ENCODE measurements around the gene PCED1B. TPM values are rescaled to one million over a fixed set of nuclear protein-coding genes. Genes with fewer than 3 reads are reported as not detected.

The PCED1B gene
- total RNA-seq, 1 experiment from 2014 or later = 3.3 TPM

DNA sequence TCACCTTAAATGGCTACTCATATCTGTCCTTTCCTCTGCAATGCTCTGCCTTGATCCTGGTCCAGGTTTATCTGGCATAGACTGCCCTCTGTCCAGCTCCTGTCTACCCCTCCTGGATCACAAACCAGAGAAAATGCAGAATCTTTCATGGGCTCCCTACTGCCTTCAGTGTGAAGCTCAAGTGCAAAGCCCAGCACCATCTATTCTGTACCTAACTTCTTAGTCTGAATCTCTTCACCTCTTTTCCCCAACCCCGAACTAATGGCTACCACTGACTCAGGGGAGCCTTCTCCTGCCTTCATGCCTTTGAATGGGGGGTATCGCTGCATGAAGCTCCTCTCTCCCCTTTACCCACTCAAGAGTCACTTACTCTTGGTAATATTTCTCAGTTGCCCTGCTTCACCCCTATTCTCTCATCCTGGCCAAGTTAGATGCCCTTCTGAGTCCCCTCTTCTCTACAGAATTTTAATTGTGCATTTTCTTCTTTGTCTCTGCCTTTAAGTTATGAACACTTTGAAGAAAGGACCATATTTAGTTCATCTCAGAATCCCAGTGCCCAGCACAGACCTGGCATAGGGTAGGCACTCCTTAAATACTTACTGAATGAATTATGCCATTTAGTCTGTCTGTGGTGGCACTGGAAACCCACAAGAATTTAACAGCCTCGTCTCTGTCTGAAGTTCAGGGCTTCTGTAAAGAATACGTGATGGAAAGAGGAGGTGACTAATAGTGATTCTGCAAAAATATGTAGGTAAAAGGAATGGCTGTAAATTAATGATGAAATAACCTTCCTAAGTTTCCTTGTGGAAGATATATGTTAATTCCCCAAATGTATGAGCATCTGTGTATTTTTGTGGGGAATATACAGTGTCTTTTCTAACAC lies 191.6 kb downstream of the PCED1B start:
- no peak overlapping the region for H3K14ac ChIP-seq (ENCODE audit: insufficient read depth, low read length)
- TF ChIP-seq, protein P1, sequence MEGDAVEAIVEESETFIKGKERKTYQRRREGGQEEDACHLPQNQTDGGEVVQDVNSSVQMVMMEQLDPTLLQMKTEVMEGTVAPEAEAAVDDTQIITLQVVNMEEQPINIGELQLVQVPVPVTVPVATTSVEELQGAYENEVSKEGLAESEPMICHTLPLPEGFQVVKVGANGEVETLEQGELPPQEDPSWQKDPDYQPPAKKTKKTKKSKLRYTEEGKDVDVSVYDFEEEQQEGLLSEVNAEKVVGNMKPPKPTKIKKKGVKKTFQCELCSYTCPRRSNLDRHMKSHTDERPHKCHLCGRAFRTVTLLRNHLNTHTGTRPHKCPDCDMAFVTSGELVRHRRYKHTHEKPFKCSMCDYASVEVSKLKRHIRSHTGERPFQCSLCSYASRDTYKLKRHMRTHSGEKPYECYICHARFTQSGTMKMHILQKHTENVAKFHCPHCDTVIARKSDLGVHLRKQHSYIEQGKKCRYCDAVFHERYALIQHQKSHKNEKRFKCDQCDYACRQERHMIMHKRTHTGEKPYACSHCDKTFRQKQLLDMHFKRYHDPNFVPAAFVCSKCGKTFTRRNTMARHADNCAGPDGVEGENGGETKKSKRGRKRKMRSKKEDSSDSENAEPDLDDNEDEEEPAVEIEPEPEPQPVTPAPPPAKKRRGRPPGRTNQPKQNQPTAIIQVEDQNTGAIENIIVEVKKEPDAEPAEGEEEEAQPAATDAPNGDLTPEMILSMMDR (conservative IDR thresholded peaks at IDR 0.05) = no peak
- H3K9ac ChIP-seq (ENCODE audit: extremely low read depth, insufficient read length, low read length) = no peak overlapping the region
- H4K20me1 ChIP-seq (ENCODE audit: control insufficient read depth, insufficient read depth, insufficient read length) = no peaks in the 10 kb centered on the region
- no peak overlapping the region for H2BK12ac ChIP-seq (ENCODE audit: insufficient read length, low read depth, low read length)
- no peak overlapping the region for H3K27ac ChIP-seq (ENCODE audit: insufficient read length, low read depth, low read length)
- no peak overlapping the region for H3K4me2 ChIP-seq (ENCODE audit: insufficient read depth, insufficient read length, low read length)
- no peak overlapping the region for H3T11ph ChIP-seq (ENCODE audit: low read length)
- no peak overlapping the region for H3K4ac ChIP-seq (ENCODE audit: low read depth, low read length)
- H3K56ac ChIP-seq (ENCODE audit: insufficient read length, low read depth, low read length) = no peak overlapping the region
- no peak overlapping the region for H2BK20ac ChIP-seq (ENCODE audit: low read depth, low read length, poor library complexity, severe bottlenecking)
- H3K79me2 ChIP-seq (ENCODE audit: insufficient read depth, low read length) = no peaks in the 10 kb centered on the region
- H3K4me1 Mint-ChIP-seq = 0 out of 4 replicates have a peak, but pooled peaks cover 3 to 4% of the 10 kb centered on the region in 2 experiments
- H3K27me3 Mint-ChIP-seq (ENCODE audit: low read depth) = no peaks in the 10 kb centered on the region; the same call in 1 of the 2 replicates
- no peak overlapping the region for H4K91ac ChIP-seq (ENCODE audit: insufficient read length, low read depth, low read length)
- no peaks in the 10 kb centered on the region for H3K36me3 Mint-ChIP-seq (ENCODE audit: insufficient read depth in 1 of 3, low read depth in 3 of 3)
- no CpG with 5 or more reads among the region's 4 CpGs for WGBS (ENCODE audit: extremely low coverage, insufficient read length, low lambda C conversion rate)
- H3K79me1 ChIP-seq (ENCODE audit: insufficient read depth, low read depth, low read length, poor library complexity, severe bottlenecking) = no peaks in the 10 kb centered on the region
- no peak overlapping the region for H2BK120ac ChIP-seq (ENCODE audit: low read depth, low read length, poor library complexity, severe bottlenecking)
- no peak overlapping the region for H3K18ac ChIP-seq (ENCODE audit: insufficient read length, low read depth, low read length)
- no peaks in the 10 kb centered on the region for H3K9me3 Mint-ChIP-seq
- no peaks in the 10 kb centered on the region for H3K9me3 ChIP-seq (ENCODE audit: control insufficient read depth, low read depth, low read length)
- no peak overlapping the region for H2BK15ac ChIP-seq (ENCODE audit: low read depth, low read length)
- no peak overlapping the region for H2AK5ac ChIP-seq (ENCODE audit: insufficient read length, low read length)
- H4K8ac ChIP-seq (replicated peaks; ENCODE audit: insufficient read length, low read depth, low read length) = no peak overlapping the region
- H3K23me2 ChIP-seq (ENCODE audit: insufficient read length, low read depth, low read length, poor library complexity, severe bottlenecking) = no peaks in the 10 kb centered on the region
- H2AFZ ChIP-seq (ENCODE audit: low read length) = no peak overlapping the region
- no peak overlapping the region for H4K5ac ChIP-seq (ENCODE audit: insufficient read length, low read depth, low read length)
- DNase-seq = no peak
- H3K27me3 ChIP-seq (ENCODE audit: insufficient read depth, low read length) = no peaks in the 10 kb centered on the region
- no peaks in the 10 kb centered on the region for H3K4me1 ChIP-seq (ENCODE audit: insufficient read depth, low read length)
- no peak overlapping the region for H3K4me3 Mint-ChIP-seq
- no peak overlapping the region for H2BK5ac ChIP-seq (ENCODE audit: insufficient read length, low read length)
- no peak overlapping the region for H3K23ac ChIP-seq (ENCODE audit: insufficient read length, low read depth, low read length)
- H3K27ac Mint-ChIP-seq = no peak overlapping the region; a peak in 1 of 7 replicates
